CD4-positive, alpha-beta T cell treated with Interleukin-15 for 1 hour (primary cell): ENCODE results near the gene LCE6A.

ENCODE experiments used
- DNase-seq: peaks from one replicate; pipeline ENCODE4 v3.0.0-alpha.2; 2020

The LCE6A gene

GRCh38 chr1:152842556-152842955 lies at the start of gene LCE6A:
LCE6A (plus strand) TSS chr1:152842856; CDS start chr1:152843521, 665 bp downstream.
- no peak for DNase-seq

GRCh38 chr1:152795686-152796085 lies 47.0 kb upstream of the LCE6A start:
- no peak for DNase-seq

GRCh38 chr1:152796421-152796820 lies 46.2 kb upstream of the LCE6A start, which contains the start of gene LCE1D:
LCE1D (plus strand) TSS chr1:152796721; CDS start chr1:152797795, 1,074 bp downstream.
- no peak for DNase-seq

GRCh38 chr1:152801333-152801732 lies 41.3 kb upstream of the LCE6A start:
- no peak for DNase-seq

GRCh38 chr1:152806576-152806975 lies 36.1 kb upstream of the LCE6A start, which contains the start of gene LCE1C:
LCE1C (minus strand) TSS chr1:152806651; CDS start chr1:152805478, 1,173 bp downstream.
- DNase-seq, result no peak

- DNase-seq, result no peak
These were observed 31.6 kb upstream of the LCE6A start for GRCh38 chr1:152811050-152811449.

- no peak for DNase-seq
These were observed 31.0 kb upstream of the LCE6A start, which contains the start of gene LCE1B for GRCh38 chr1:152811671-152812070. LCE1B (plus strand) TSS chr1:152811971; CDS start chr1:152812447, 476 bp downstream.

- no peak for DNase-seq
These were observed 25.3 kb upstream of the LCE6A start for GRCh38 chr1:152817309-152817708.

- no peak for DNase-seq
These were observed 19.4 kb upstream of the LCE6A start for GRCh38 chr1:152823294-152823693.

- DNase-seq, result no peak
These were observed 17.7 kb upstream of the LCE6A start for GRCh38 chr1:152824964-152825363.

- DNase-seq, result no peak
These were observed 15.5 kb upstream of the LCE6A start, which contains the start of gene LCE1A for GRCh38 chr1:152827173-152827572. LCE1A (plus strand) TSS chr1:152827473; CDS start chr1:152827473, 0 bp downstream.

- no peak for DNase-seq
These were observed 5.8 kb upstream of the LCE6A start for GRCh38 chr1:152836870-152837269.

- DNase-seq, result no peak
These were observed 13.0 kb downstream of the LCE6A start for GRCh38 chr1:152855661-152856060.

GRCh38 chr1:152858062-152858461 lies 15.4 kb downstream of the LCE6A start:
- no peak for DNase-seq

- no peak for DNase-seq
These were observed 17.0 kb downstream of the LCE6A start, which contains the start of gene LCE7A for GRCh38 chr1:152859696-152860095. LCE7A (plus strand) TSS chr1:152859996; CDS start chr1:152860698, 702 bp downstream.

- no peak for DNase-seq
These were observed 17.5 kb downstream of the LCE6A start for GRCh38 chr1:152860129-152860528.

GRCh38 chr1:152861374-152861773 lies 18.7 kb downstream of the LCE6A start:
- DNase-seq, result no peak

GRCh38 chr1:152864443-152864842 lies 21.8 kb downstream of the LCE6A start:
- no peak for DNase-seq

- DNase-seq, result no peak
These were observed 23.7 kb downstream of the LCE6A start for GRCh38 chr1:152866321-152866720.

- no peak for DNase-seq
These were observed 27.3 kb downstream of the LCE6A start for GRCh38 chr1:152869808-152870419.

- no peak for DNase-seq
These were observed 28.4 kb downstream of the LCE6A start for GRCh38 chr1:152870831-152871730.

GRCh38 chr1:152871731-152872126 lies 29.1 kb downstream of the LCE6A start:
- DNase-seq, result no peak

- DNase-seq, result no peak
These were observed 30.8 kb downstream of the LCE6A start for GRCh38 chr1:152873495-152873894.

GRCh38 chr1:152876827-152877226 lies 34.2 kb downstream of the LCE6A start:
- no peak for DNase-seq
